G401.6 (cell line): Measurements from ENCODE around the gene GRID1.
"Not testable (repeated sequence)": the region's sequence is repeated elsewhere in the genome, so short reads cannot be mapped to it uniquely, and the experiment has no call there.

Experiments used
- FAIRE-seq: peaks from 2 replicates; lab custom pipeline; 2012; peaks lifted over from hg19 to GRCh38; lab: Jason Lieb, UNC

GRID1 gene

GRCh38 chr10:86130041-86130440 is 236.6 kb downstream of the GRID1 start:
- FAIRE-seq = no peak

- no peak for FAIRE-seq
Measured at GRCh38 chr10:86128360-86128759, 238.2 kb downstream of the GRID1 start.

GRCh38 chr10:86127274-86127819 is 239.2 kb downstream of the GRID1 start:
- FAIRE-seq = no peak

GRCh38 chr10:86124734-86125133 is 241.9 kb downstream of the GRID1 start:
- FAIRE-seq = no peak

GRCh38 chr10:86123715-86124114 is 242.9 kb downstream of the GRID1 start:
- FAIRE-seq = no peak

GRCh38 chr10:86123304-86123703 is 243.3 kb downstream of the GRID1 start:
- no peak for FAIRE-seq

- FAIRE-seq = no peak
Measured at GRCh38 chr10:86122646-86123045, 243.9 kb downstream of the GRID1 start.

- no peak for FAIRE-seq
Measured at GRCh38 chr10:86121200-86121599, 245.4 kb downstream of the GRID1 start.

GRCh38 chr10:86117051-86117450 is 249.5 kb downstream of the GRID1 start:
- no peak for FAIRE-seq

GRCh38 chr10:86113983-86114382 is 252.6 kb downstream of the GRID1 start:
- FAIRE-seq = no peak

GRCh38 chr10:86113501-86113900 is 253.1 kb downstream of the GRID1 start:
- no peak for FAIRE-seq

- no peak for FAIRE-seq
Measured at GRCh38 chr10:86113044-86113443, 253.6 kb downstream of the GRID1 start.

GRCh38 chr10:86111902-86112545 is 254.6 kb downstream of the GRID1 start:
- FAIRE-seq = no peak

- FAIRE-seq = no peak
Measured at GRCh38 chr10:86110156-86110786, 256.3 kb downstream of the GRID1 start.

GRCh38 chr10:86109421-86109820 is 257.2 kb downstream of the GRID1 start:
- FAIRE-seq = no peak

- no peak for FAIRE-seq
Measured at GRCh38 chr10:86108696-86109095, 257.9 kb downstream of the GRID1 start.

GRCh38 chr10:86107611-86108310 is 258.8 kb downstream of the GRID1 start:
- not testable (repeated sequence) for FAIRE-seq

GRCh38 chr10:86107131-86107530 is 259.5 kb downstream of the GRID1 start:
- no peak for FAIRE-seq

GRCh38 chr10:86106616-86107015 is 260.0 kb downstream of the GRID1 start:
- no peak for FAIRE-seq

- FAIRE-seq = no peak
Measured at GRCh38 chr10:86105640-86106039, 261.0 kb downstream of the GRID1 start.

GRCh38 chr10:86105181-86105580 is 261.4 kb downstream of the GRID1 start:
- no peak for FAIRE-seq

GRCh38 chr10:86104611-86105145 is 261.9 kb downstream of the GRID1 start:
- FAIRE-seq = no peak

- no peak for FAIRE-seq
Measured at GRCh38 chr10:86104156-86104555, 262.4 kb downstream of the GRID1 start.
